Common myeloid progenitor, CD34-positive (primary cell): Measurements from ENCODE around the gene SLC38A4.

Source experiments
- CTCF ChIA-PET: fragments of 350-600 bp; sonication (Branson Sonifier 250); formaldehyde crosslinking; loops from one replicate; lab custom pipeline; 2021; ENCODE audit warnings: antibody characterized with exemption; lab: Charles Lee
- POLR2A ChIA-PET: fragments of 350-600 bp; sonication (Branson Sonifier 250); formaldehyde crosslinking; loops from one replicate; lab custom pipeline; 2021; ENCODE audit warnings: antibody characterized with exemption; lab: Charles Lee
- DNase-seq, 3 donors: peaks; one replicate each; pipeline versions ENCODE4 v3.0.0 to v3.0.0-alpha.2; 2013
- H3K27ac ChIP-seq, 2 experiments: 1 replicate in 1 of 2; 2 replicates in 1 of 2; pipeline ENCODE4 v1.7.0; 2013; ENCODE audit warnings: inconsistent platforms in 2 of 2, low read length in 2 of 2, mild to moderate bottlenecking in 2 of 2, low read depth in 1 of 2, moderate library complexity in 1 of 2; ENCODE audit not compliant: severe bottlenecking in 2 of 2, insufficient read depth in 1 of 2, poor library complexity in 1 of 2
- H3K27me3 ChIP-seq, 5 experiments: replicated peaks in 2 of 5; 1 replicate in 3 of 5; 2 replicates in 2 of 5; pipeline versions ENCODE4 v1.6.1 to v1.7.0; 2013; ENCODE audit warnings: low read length in 4 of 5, mild to moderate bottlenecking in 2 of 5, moderate library complexity in 2 of 5, inconsistent platforms in 1 of 5; ENCODE audit not compliant: insufficient read depth in 5 of 5, control insufficient read depth in 4 of 5
- H3K36me3 ChIP-seq, 4 experiments: 1 replicate in 2 of 4; 2 replicates in 2 of 4; pipeline versions ENCODE4 v1.6.1 to v1.7.0; 2013; ENCODE audit warnings: low read length in 3 of 4, control low read depth in 1 of 4, mild to moderate bottlenecking in 1 of 4; ENCODE audit not compliant: control insufficient read depth in 4 of 4, insufficient read depth in 4 of 4
- H3K4me1 ChIP-seq, 4 experiments: 1 replicate in 3 of 4; 2 replicates in 1 of 4; pipeline versions ENCODE4 v1.6.1 to v1.7.1; 2013; ENCODE audit warnings: low read length in 3 of 4, mild to moderate bottlenecking in 3 of 4, control low read depth in 1 of 4, inconsistent platforms in 1 of 4, moderate library complexity in 1 of 4; ENCODE audit not compliant: control insufficient read depth in 4 of 4, insufficient read depth in 4 of 4; ENCODE audit errors: control extremely low read depth in 1 of 4
- H3K4me3 ChIP-seq, 7 experiments: 1 replicate in 4 of 7; 2 replicates in 3 of 7; pipeline versions ENCODE4 v1.5.1 to v1.7.0; 2013; ENCODE audit warnings: mild to moderate bottlenecking in 7 of 7, low read length in 6 of 7, moderate library complexity in 6 of 7, inconsistent platforms in 2 of 7, low read depth in 2 of 7, control low read depth in 1 of 7; ENCODE audit not compliant: insufficient read depth in 4 of 7, control insufficient read depth in 1 of 7; ENCODE audit errors: extremely low read depth in 1 of 7
- H3K9me3 ChIP-seq, 5 experiments: 1 replicate in 4 of 5; 2 replicates in 1 of 5; pipeline versions ENCODE4 v1.6.1 to v1.7.1; 2013; ENCODE audit warnings: low read length in 4 of 5, mild to moderate bottlenecking in 2 of 5, inconsistent platforms in 1 of 5, low read depth in 1 of 5, moderate library complexity in 1 of 5; ENCODE audit not compliant: control insufficient read depth in 4 of 5, insufficient read depth in 2 of 5; ENCODE audit errors: control extremely low read depth in 1 of 5
- WGBS: methylation state at CpG from one replicate; pipeline ENCODE4 v1.1.5; 2013; ENCODE audit not compliant: insufficient coverage; 5-methylcytosine and 5-hydroxymethylcytosine counted together

The SLC38A4 gene

GRCh38 chr12:46803517-46803916 lies 22.3 kb downstream of the SLC38A4 start:
- Histone ChIP-seq H3K27ac (no peak overlapping the region), H3K4me3 (no peak overlapping the region), H3K36me3 (no peaks in the 10 kb centered on the region), H3K4me1 (no peaks in the 10 kb centered on the region), H3K27me3 (no peaks in the 10 kb centered on the region), H3K9me3 (no peaks in the 10 kb centered on the region)
- no CpG with 5 or more reads among the region's 3 CpGs for WGBS
- CTCF ChIA-PET, result no interaction called here
- DNase-seq, result no peak
- POLR2A ChIA-PET, result interaction anchor here (0.6 kb wide), 1 partner anchor 23 kb away, joined by 3 read pairs; no protein-coding TSS in a partner anchor

- no CpG with 5 or more reads among the region's 1 CpG for WGBS
- POLR2A ChIA-PET, result no interaction called here
- Histone ChIP-seq H3K9me3 (peaks cover 0 to 2% (median 0%) of the 10 kb centered on the region in 5 experiments), H3K27me3 (no peaks in the 10 kb centered on the region), H3K36me3 (no peaks in the 10 kb centered on the region), H3K27ac (no peak overlapping the region), H3K4me1 (no peaks in the 10 kb centered on the region), H3K4me3 (no peak overlapping the region)
- DNase-seq, result no peak
- CTCF ChIA-PET, result no interaction called here
These were observed 24.5 kb downstream of the SLC38A4 start for GRCh38 chr12:46801293-46801692.

GRCh38 chr12:46800160-46800559 lies 25.6 kb downstream of the SLC38A4 start:
- ChIA-PET CTCF (no interaction called here), POLR2A (no interaction called here)
- Histone ChIP-seq H3K4me3 (no peak overlapping the region), H3K27ac (no peak overlapping the region), H3K9me3 (peaks cover 0 to 2% (median 0%) of the 10 kb centered on the region in 5 experiments), H3K4me1 (no peaks in the 10 kb centered on the region), H3K27me3 (no peaks in the 10 kb centered on the region), H3K36me3 (no peaks in the 10 kb centered on the region)
- WGBS, result 97% methylated on average over 4 of the region's 4 CpGs
- no peak for DNase-seq

- no peaks in the 10 kb centered on the region for H3K36me3 ChIP-seq
These were observed 27.1 kb downstream of the SLC38A4 start for GRCh38 chr12:46798648-46799047.

GRCh38 chr12:46798056-46798455 lies 27.7 kb downstream of the SLC38A4 start:
- Histone ChIP-seq H3K9me3 (peaks cover 0 to 2% (median 0%) of the 10 kb centered on the region in 5 experiments), H3K4me1 (no peaks in the 10 kb centered on the region), H3K4me3 (no peak overlapping the region), H3K36me3 (no peaks in the 10 kb centered on the region), H3K27me3 (no peaks in the 10 kb centered on the region), H3K27ac (no peak overlapping the region)
- 100% methylated on average over 2 of the region's 2 CpGs for WGBS
- ChIA-PET CTCF (no interaction called here), POLR2A (no interaction called here)
- no peak for DNase-seq

More at GRCh38 chr12:46798648-46799047, 27.1 kb downstream of the SLC38A4 start:
- 100% methylated on average over 1 of the region's 2 CpGs for WGBS
- ChIA-PET POLR2A (no interaction called here), CTCF (no interaction called here)
- no peaks in the 10 kb centered on the region for H3K27me3 ChIP-seq
- DNase-seq, result no peak
- no peak overlapping the region for H3K4me3 ChIP-seq
- peaks cover 0 to 2% (median 0%) of the 10 kb centered on the region in 5 experiments for H3K9me3 ChIP-seq
- H3K27ac ChIP-seq, result no peak overlapping the region
- H3K4me1 ChIP-seq, result no peaks in the 10 kb centered on the region

- Histone ChIP-seq H3K36me3 (no peaks in the 10 kb centered on the region), H3K4me3 (no peak overlapping the region), H3K4me1 (no peaks in the 10 kb centered on the region), H3K27ac (no peak overlapping the region), H3K9me3 (peaks cover 0 to 2% (median 0%) of the 10 kb centered on the region in 5 experiments), H3K27me3 (no peaks in the 10 kb centered on the region)
- ChIA-PET CTCF (no interaction called here), POLR2A (no interaction called here)
- 100% methylated on average over 3 of the region's 4 CpGs for WGBS
- DNase-seq, result no peak
These were observed 29.8 kb downstream of the SLC38A4 start for GRCh38 chr12:46795988-46796387.

- no peak overlapping the region for H3K27ac ChIP-seq
- no peak overlapping the region for H3K4me3 ChIP-seq
- peaks cover 0 to 2% (median 0%) of the 10 kb centered on the region in 5 experiments for H3K9me3 ChIP-seq
- DNase-seq, result no peak
- POLR2A ChIA-PET, result no interaction called here
- WGBS, result no CpG with 5 or more reads among the region's 1 CpG
- H3K36me3 ChIP-seq, result no peaks in the 10 kb centered on the region
- CTCF ChIA-PET, result no interaction called here
- no peaks in the 10 kb centered on the region for H3K27me3 ChIP-seq
- no peaks in the 10 kb centered on the region for H3K4me1 ChIP-seq
These were observed 31.1 kb downstream of the SLC38A4 start for GRCh38 chr12:46794593-46795190.
